T-helper 22 cell (primary cell): ENCODE data around the gene RPTOR.

Source experiments
- DNase-seq: peaks from one replicate; pipeline ENCODE4 v3.0.0-alpha.2; 2020; ENCODE audit warnings: low read depth

Gene RPTOR

DNA sequence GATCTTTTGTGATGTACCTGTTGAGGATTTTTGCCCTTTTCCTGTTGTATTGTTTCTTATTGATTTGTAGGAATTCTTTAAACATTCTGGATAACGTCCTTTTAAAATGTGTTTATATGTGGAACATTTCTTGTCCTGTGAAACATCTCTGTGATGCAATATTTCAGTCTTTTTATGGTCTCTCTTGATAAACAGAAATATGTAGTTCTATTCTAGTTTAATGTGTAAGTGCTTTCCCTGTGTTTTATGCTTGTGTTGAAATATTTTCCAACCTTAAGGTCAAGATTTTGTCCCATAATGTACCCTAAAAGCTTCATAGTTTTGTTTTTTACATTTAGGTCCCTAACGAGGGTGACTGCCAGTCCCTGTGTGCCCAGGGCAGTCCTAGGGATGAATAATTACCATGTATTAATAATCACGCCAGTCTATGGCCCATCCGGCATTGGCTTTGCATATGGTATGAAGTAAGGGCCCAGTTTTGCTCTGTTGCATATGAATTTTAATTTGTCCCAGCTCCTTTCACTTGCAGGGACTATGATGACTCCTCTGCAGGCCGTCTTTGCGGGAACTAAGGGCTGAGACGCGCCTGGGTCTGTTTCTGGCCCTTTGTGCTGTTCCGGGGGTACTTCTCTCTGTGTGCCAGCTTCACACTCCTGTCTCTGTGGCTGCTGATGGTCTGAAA, 44.2 kb downstream of the RPTOR start:
- no peak for DNase-seq

- no peak for DNase-seq
Observed at GRCh38 chr17:80591788-80592187, 47.1 kb downstream of the RPTOR start.

GRCh38 chr17:80592243-80592642, 47.6 kb downstream of the RPTOR start:
- DNase-seq, result no peak

DNA sequence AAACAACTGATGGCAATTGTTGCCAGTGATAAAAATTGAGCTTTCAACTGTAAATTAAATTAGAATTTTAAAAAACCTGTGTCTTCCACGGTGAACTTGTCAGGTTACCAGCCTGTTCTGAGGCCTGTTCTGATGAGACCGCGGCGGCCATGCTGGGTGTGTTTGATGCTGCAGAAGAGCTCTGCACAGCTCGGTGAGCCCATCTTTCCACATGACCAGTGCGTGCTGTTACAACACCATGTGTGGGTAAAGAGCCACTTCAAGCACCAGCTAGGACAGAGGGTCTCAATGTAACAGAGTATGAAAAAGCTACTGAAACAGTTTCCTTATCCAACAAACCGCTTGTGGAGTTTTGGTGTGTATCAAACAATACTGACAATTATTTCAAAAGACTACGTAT, 48.5 kb downstream of the RPTOR start:
- DNase-seq, result no peak

DNA sequence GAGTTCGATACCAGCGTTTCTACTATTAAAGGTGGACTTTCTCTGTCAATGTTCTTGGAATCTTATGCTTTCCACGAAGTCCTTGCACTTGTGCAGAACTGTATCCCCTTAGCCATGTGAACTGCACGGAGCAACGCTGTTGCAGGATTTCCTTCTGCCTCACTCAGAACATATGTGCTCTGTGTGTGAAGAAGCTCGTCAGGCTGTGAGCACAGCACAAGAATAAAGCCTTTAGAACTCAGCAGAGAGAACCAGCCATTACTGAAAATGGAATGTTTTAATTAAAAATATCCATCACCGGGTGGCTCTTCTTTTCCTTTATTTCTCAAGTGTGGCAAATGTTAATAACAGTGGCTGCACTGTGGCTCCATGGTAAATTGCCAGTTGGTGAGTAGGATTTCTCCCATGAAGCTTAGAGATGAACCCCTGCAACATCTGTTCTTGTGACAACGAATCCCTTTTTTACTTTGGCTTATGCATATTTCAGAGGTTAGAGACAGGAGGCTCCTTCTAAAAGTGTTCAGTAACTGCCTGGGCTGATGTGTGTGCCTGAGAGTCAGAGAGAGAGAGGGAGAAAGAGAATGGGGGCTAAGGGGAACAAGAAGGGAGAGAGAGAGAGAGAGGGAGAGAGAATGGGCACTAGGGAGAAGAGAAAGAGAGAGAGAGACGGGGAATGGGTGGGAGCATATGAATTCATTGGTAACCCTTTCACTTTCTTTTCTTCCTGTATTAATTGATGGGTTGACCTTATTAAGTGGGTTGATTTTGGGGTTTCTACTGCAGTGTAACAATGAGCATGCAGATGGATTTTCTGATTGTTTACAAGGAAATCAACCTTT, 50.0 kb downstream of the RPTOR start:
- no peak for DNase-seq

DNA sequence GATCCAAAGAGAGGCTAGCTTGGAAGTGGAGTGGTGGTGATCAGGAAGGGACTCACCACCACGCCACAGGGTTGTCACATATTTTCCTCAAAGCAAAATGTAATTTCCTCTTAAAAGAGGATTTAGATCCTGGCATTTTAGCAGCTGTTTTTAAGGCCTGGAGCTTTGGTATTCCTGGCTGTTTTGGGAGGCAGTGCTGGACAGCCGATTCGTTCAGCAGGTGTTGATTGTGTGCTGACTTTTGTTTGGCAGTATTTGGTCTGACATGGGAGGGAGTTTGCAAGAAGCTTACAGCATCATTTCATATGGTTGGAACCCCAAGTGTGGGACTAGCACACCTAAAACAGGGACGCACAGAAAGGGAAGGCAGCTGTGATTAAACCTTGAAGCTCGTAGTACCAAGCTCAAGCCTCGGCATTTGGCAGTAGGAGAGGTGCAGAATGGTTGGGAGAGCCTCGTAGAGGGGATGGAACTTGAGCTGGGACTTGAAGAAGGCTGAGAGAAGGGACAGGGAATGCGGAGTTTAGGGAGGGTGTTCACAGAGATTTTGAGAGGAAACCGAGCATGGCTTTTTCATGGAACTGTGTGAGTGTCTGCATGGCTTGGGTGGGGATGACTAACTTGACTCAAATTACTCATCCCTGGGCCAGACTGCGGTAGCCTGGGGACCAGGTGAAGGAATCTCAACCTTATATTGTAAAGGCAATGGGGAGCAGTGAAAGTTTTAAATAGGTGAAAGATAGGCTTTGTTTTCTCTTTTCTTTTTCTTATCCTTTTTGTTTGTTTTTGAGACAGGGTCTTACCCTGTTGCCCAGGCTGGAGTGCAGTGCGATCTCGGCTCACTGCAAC, 52.3 kb downstream of the RPTOR start:
- DNase-seq, result no peak

DNA sequence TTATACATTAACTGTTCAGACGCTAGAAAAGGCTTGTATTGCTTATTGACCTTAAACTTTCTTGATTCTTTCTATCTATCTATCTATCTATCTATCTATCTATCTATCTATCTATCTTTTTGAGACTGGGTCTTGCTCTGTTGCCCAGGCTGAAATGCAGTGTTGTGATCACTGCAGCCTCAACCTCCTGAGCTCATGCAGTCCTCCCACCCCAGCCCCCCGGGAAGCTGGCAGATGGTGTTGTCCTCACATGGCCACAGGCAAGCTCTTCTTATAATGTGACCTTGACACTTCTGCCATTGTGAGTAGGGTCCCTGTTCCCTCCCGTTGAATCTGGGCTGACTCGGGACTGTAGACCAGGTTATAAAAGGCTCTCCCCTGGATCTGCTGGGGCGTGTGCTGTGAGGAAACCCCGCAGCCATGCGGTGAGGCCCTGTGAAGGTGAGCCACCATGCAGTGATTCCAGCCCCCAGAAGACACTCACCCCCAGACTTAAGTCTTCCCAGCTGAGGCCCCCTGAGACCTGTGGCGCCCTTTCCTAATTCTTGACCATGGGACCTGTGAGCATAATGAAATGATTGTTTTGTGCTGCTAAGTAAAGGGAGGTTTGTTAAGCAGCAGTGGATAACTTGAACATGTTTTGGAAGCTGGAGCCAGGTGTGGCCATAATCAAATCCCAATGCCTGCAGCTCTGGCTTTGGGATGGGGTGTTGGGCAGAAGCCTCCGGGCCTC, 54.3 kb downstream of the RPTOR start:
- DNase-seq, result no peak

DNA sequence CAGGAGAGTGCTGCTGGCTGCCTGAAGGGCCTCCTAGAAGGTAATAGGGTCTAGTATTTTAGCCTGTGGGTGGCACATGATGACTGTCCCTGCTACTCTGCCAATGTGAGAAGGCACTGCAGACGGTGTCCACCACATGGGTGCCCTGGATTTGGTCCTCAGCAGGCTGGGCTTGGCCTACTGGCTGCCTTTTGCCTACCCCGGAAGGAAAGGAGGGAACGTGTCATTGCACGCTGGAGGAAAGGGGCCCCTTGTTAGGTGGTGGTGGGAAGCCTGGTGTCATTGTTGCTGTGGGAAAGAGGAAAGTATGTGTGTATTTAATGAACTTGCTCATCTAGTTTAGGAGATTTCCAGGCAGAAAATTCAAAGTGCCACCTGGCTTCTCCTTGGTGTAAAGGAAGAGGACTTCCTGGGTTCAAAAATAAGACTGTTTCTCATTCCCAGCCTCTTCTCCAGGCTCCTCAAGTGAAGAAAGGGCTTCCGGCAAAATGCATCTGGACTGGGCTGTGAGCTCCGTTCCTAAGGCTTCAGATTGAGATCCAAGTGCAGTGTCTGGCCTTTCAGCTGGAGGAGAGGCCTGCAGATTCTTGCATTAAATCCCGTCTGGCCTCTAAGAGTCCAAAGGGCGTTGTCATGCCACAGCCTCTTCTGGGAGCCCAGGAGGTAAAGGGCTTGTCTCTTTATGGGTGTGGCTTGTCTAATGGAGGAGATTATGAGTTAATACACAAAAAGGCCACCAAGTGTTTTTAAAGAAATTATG, 55.1 kb downstream of the RPTOR start:
- no peak for DNase-seq

GRCh38 chr17:80601146-80601545, 56.5 kb downstream of the RPTOR start:
- DNase-seq, result no peak

DNA sequence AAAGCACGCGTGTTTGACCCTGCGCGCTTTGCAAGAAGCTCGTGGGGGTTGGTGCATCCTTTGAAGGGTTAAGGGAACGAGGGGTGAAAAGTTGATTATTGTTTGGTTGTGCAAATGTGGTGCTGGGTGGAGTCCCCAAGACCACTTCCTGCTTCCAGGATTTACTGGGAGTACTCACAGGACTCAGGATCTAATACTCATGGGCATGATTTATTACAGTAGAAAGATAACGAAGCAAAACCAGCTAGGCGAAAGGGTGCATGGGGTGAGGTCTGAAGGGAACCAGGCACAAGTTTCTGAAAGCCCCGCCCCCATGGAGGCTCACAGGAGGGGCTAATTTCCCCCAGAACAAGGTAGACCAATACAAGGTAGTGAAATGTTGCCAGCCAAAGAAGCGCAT, 58.8 kb downstream of the RPTOR start:
- DNase-seq, result no peak

GRCh38 chr17:80604009-80604669, 59.5 kb downstream of the RPTOR start:
- no peak for DNase-seq

GRCh38 chr17:80604670-80605010, 60.0 kb downstream of the RPTOR start:
- DNase-seq, result no peak

DNA sequence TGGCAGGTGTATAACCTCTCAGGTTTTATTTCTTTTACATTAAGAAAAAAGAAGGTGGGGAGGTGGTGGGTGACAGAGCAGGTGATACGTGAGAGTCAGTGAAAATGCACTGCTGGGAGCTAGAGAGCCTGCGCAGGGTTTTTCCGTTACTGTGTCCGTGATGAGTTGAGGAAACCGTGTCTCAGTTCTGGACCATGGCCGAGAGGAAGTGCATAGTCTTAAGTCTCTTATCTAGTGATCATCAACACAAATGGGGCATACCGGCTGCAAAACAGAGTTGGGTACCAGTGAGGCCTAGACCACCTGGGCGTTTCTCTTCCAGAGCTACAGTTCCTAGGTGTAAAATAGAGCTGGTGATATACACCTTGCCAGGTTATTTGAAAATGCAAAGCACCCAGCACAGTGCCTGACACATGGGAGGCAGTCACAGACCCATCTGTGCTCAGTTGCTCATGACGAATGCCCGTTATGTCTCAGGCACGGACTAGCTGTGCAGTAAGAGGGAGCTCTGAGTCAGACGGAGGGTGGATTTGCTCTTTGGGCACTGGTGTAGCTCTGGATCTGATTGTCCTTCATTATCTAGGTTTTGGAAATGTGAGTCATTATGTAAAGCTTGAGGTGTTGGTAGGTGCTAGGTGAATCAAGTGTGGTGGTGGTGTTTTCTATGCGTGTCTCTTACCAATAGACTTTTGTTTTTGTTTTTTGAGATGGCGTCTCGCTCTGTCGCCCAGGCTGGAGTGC, 60.9 kb downstream of the RPTOR start:
- DNase-seq, result peak; percentile 13

- no peak for DNase-seq
Observed at GRCh38 chr17:80608326-80608725, 63.7 kb downstream of the RPTOR start.

DNA sequence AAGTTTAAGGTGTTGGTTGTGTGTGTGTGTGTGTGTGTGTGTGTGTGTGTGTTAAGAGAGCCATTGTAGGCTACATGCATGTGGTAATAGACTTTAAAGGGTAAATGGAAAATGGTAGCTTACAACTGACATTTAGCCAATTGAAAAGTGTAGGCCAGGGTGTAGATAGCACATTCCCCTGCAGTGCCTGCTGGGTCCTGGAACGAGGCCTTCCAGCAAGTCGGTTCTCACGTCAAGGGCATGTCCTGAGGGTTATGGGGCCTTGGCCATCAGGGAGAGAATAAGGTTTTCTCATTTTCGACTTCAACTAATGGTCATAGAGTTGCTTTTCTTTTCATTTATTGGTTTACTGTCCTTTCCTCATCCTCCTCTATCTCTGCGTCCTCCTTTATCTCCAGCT, 65.1 kb downstream of the RPTOR start:
- DNase-seq, result no peak

GRCh38 chr17:80611816-80612215, 67.2 kb downstream of the RPTOR start:
- no peak for DNase-seq

- no peak for DNase-seq
Observed at GRCh38 chr17:80612997-80613731, 68.5 kb downstream of the RPTOR start.

DNA sequence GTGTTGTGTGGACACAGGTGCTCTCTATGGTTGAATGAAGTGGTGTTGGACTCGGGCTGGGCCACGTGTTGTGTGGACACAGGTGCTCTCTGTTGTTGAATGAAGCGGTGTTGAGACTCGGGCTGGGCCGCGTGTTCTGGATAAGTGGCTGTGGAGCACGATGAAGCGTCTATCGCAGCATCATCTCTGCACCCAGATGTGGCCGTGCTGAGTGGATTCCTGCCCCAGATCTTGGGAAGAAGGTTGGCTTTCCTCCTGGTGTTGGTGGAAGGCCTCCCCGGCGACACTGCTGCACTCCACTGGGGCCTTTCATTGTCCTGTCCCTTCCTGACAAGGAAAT, 69.1 kb downstream of the RPTOR start:
- DNase-seq, result no peak

DNA sequence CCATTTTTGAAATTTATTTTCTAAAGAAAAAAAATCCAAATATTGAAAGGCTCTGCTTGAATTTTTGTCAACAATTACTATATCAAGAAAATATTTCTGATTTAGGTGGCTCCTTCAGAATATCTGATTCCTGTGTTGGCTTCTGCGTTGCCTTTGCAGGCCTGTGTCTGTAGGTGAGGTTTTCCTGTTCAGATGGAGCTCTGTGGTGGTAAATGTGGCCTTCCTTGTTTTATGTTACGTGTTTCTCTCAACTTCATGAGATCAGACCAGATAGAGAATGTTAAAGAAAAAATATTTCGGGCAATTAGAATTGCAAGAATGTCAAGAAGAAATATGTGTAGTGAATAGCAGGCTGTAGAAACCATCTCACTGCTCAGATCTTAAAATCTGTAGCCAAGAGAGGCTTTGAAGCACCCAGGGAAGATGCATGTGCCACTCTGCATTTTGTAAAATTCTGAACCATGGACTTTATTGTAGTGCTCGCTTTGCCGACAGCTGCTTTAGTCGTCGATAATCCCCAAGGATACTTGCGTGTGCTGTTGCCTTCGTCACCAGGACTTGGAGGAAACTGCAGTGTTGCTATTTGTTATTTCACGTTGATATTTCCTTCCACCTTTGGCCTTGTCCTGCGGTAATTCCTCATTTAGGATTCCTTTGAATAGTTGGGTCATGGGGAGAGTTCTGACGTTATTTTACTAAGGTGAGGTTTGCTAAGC, 69.9 kb downstream of the RPTOR start:
- DNase-seq, result no peak
